ENCODE measurements around the gene ARSK. TPM values are rescaled to one million over a fixed set of nuclear protein-coding genes. Genes with fewer than 3 reads are reported as not detected.

Gene ARSK
- total RNA-seq, 1 experiment from 2014 or later, result 8.5 TPM

DNA sequence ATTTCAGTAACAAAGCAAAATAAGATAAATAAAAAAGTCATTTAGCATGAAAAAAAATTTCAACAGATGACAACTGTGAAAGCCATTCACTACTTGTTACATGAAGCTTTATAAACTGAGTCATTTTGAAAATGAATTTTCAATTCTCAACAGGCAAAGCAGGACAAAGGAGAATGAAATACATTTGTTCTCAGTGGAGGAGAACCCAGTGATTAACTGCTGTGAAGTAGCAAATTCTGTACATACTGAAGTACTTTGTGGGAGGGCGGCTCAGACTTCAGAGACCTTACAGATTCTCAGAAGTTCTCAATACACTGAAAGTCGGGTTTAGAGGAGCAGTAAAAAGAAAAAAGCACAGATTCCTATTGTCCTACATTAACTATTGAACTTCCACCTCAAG, 21.8 kb upstream of the ARSK start:
- Histone ChIP-seq H3K4me1 (ENCODE audit: insufficient read depth, low read length) (peaks cover 3% of the 10 kb centered on the region; the same call in 1 of the 2 replicates), H3K18ac (ENCODE audit: insufficient read length, low read depth, low read length) (no peak overlapping the region), H3K79me2 (ENCODE audit: insufficient read depth, low read length) (no peaks in the 10 kb centered on the region), H3K4ac (ENCODE audit: low read depth, low read length) (no peak overlapping the region), H3K4me2 (ENCODE audit: insufficient read depth, insufficient read length, low read length) (no peak overlapping the region), H3K27me3 (ENCODE audit: insufficient read depth, low read length) (no peaks in the 10 kb centered on the region), H4K5ac (ENCODE audit: insufficient read length, low read depth, low read length) (no peak overlapping the region), H3K23ac (ENCODE audit: insufficient read length, low read depth, low read length) (no peak overlapping the region), H3K23me2 (ENCODE audit: insufficient read length, low read depth, low read length, poor library complexity, severe bottlenecking) (no peaks in the 10 kb centered on the region), H2BK120ac (ENCODE audit: low read depth, low read length, poor library complexity, severe bottlenecking) (no peak overlapping the region), H4K91ac (ENCODE audit: insufficient read length, low read depth, low read length) (no peak overlapping the region), H2AK5ac (ENCODE audit: insufficient read length, low read length) (no peak overlapping the region), H2BK12ac (ENCODE audit: insufficient read length, low read depth, low read length) (no peak overlapping the region), H3K9me3 (ENCODE audit: control insufficient read depth, low read depth, low read length) (no peaks in the 10 kb centered on the region), H3T11ph (ENCODE audit: low read length) (no peak overlapping the region), H2BK20ac (ENCODE audit: low read depth, low read length, poor library complexity, severe bottlenecking) (no peak overlapping the region), H2BK5ac (ENCODE audit: insufficient read length, low read length) (no peak overlapping the region), H4K8ac (replicated peaks; ENCODE audit: insufficient read length, low read depth, low read length) (no peak overlapping the region), H2BK15ac (ENCODE audit: low read depth, low read length) (no peak overlapping the region), H3K27ac (ENCODE audit: insufficient read length, low read depth, low read length) (no peak overlapping the region), H4K20me1 (ENCODE audit: control insufficient read depth, insufficient read depth, insufficient read length) (no peaks in the 10 kb centered on the region), H3K14ac (ENCODE audit: insufficient read depth, low read length) (no peak overlapping the region), H3K79me1 (ENCODE audit: insufficient read depth, low read depth, low read length, poor library complexity, severe bottlenecking) (no peaks in the 10 kb centered on the region), H2AFZ (ENCODE audit: low read length) (no peak overlapping the region), H3K56ac (ENCODE audit: insufficient read length, low read depth, low read length) (no peak overlapping the region), H3K9ac (ENCODE audit: extremely low read depth, insufficient read length, low read length) (no peak overlapping the region)
- H3K36me3 Mint-ChIP-seq (ENCODE audit: insufficient read depth in 1 of 3, low read depth in 3 of 3), result peaks cover 11 to 36% (median 34%) of the 10 kb centered on the region in 3 experiments; a peak in 6 of 7 replicates
- no peaks in the 10 kb centered on the region for H3K9me3 Mint-ChIP-seq
- H3K4me3 Mint-ChIP-seq, result no peak overlapping the region
- no CpG with 5 or more reads among the region's 2 CpGs for whole genome bisulfite sequencing (ENCODE audit: extremely low coverage, insufficient read length, low lambda C conversion rate)
- no peaks in the 10 kb centered on the region for H3K27me3 Mint-ChIP-seq (ENCODE audit: low read depth)
- TF ChIP-seq, protein P1, sequence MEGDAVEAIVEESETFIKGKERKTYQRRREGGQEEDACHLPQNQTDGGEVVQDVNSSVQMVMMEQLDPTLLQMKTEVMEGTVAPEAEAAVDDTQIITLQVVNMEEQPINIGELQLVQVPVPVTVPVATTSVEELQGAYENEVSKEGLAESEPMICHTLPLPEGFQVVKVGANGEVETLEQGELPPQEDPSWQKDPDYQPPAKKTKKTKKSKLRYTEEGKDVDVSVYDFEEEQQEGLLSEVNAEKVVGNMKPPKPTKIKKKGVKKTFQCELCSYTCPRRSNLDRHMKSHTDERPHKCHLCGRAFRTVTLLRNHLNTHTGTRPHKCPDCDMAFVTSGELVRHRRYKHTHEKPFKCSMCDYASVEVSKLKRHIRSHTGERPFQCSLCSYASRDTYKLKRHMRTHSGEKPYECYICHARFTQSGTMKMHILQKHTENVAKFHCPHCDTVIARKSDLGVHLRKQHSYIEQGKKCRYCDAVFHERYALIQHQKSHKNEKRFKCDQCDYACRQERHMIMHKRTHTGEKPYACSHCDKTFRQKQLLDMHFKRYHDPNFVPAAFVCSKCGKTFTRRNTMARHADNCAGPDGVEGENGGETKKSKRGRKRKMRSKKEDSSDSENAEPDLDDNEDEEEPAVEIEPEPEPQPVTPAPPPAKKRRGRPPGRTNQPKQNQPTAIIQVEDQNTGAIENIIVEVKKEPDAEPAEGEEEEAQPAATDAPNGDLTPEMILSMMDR (conservative IDR thresholded peaks at IDR 0.05), result no peak
- no peak for DNase-seq
- peaks cover 18 to 37% of the 10 kb centered on the region in 2 experiments for H3K4me1 Mint-ChIP-seq
- H3K27ac Mint-ChIP-seq, result peak overlapping the region in 2 of 3 experiments; percentile 32 to 80; a peak in 4 of 7 replicates

All from H9 (cell line).